ENCODE data around the gene ZBTB17.
"Not testable (repeated sequence)": the region's sequence is repeated elsewhere in the genome, so short reads cannot be mapped to it uniquely, and the experiment has no call there.

The ZBTB17 gene

DNA sequence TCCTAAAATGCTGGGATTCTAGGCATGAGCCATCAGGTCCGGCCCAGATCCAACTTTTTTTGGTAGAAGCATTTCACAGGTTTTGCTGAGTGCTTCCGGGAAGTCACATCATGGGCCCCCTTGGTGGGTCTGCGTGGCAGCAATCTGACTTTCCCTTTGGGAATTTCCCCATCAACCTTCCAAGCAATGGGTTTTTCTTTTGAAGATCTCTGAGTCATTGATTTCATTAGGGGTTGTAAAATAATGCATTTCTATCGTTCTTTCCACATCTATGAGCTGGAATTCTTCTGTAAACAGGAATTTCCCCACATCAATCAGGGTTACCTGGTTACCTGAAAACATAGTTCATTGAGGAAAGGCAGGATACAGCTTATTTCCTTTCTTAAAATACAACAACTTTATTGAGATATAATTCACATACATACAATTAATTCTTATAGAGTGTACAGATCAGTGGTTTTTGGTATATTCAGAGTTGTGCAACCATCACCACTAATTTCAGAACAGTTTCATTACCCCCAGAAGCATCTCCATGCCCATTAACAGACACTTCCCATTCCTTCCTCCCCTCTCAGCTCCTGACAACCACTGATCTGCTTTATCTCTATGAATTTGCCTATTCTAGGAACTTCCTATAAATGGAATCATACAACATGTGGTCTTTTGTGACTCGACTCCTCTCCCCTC lies 9.9 kb upstream of the ZBTB17 start:
- no peak for DNase-seq

- no peak for DNase-seq
Measured at GRCh38 chr1:15983275-15983674, 7.4 kb upstream of the ZBTB17 start.

- no peak for DNase-seq
Measured at GRCh38 chr1:15981679-15982078, 5.8 kb upstream of the ZBTB17 start.

DNA sequence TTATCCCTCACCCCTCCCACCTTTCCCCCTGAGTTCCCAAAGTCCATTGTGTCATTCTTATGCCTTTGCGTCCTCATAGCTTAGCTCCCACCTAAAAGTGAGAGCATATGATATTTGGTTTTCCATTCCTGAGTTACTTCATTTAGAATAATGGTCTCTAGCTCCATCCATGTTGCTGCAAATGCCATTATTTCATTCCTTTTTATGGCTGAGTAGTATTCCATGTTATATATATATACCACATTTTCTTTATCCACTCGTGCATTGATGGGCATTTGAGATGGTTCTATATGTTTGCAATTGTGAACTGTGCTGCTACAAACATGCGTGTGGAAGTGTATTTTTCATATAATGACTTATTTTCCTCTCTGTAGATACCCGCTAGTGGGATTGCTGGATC lies 2.0 kb upstream of the ZBTB17 start:
- not testable (repeated sequence) for DNase-seq

DNA sequence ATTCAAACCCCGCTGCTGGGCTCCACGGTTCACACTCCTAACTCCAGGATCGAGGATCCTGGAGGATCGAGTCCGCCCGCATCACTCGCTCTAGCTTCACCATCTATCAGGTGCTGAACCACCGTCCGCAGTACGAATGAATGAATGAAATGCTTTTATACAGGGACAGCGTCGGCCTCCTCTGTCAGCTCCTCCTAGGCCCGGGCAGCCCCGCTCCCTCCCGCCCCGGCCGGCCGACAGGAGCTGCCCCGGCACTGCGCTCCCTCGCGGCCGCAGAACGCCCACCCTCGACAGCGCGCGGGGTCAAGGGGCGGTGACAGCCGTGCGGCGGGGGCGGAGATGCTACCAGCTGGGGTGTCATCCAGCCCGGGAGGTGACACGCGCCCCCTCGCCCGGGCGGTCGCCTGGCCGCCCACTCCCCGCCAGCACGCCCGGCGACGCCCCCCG lies 520 bp downstream of the ZBTB17 start:
- no peak for DNase-seq

DNA sequence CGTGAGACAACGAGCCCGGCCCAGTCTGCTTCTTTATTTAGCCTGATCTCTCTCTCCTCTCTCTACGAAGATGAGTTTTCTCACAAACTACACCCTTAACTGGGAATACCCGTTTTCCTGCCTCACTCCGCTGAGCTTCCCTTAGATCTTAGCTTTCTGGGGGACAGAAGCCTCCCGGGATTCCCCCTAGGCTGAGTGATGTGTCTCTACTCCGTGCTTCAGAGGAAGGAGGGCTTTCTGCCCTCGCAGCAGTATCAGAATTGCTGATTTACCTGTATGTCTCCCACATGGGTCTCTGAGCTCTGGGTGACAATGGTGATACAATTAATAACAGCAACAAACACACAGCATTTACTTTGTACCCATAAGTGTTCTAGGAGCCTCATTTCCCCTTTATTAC lies 1.0 kb downstream of the ZBTB17 start:
- DNase-seq: no peak

DNA sequence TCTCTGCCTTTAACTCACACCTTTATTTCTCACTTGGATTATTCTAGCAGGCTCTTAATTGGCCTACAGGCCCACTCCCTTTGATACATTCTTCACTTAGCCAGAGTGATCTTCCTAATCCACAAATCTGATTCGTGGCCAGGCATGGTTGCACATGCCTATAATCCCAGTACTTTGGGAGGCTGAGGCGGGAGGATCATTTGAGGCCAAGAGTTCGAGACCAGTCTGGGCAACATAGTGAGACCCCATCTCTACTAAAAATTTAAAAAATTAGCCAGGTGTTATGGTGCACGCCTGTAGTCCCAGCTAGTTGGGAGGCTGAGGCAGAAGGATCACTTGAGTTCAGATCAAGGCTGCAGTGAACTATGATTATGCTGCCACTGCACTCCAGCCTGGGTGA lies 2.1 kb downstream of the ZBTB17 start:
- DNase-seq: no peak

DNA sequence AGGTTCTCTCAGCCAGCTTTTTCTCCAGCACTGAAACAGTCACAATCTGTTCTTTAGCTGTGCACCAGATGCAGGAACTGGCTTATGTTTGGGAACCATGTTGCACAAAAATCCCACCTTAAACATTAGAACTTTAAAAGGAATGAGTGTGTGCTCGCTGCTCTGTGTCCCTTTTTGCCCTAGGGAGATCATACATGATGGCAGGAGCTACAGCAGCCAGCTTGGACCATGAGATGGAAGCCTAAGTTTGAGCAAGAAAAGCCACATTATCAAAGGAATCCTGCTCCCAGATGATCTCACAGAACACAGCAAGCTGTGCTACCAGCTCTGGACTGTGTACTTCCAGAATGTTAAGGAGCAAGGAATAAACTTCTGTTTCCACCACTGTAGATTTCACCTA lies 3.5 kb downstream of the ZBTB17 start:
- DNase-seq: no peak

- DNase-seq: no peak
Measured at GRCh38 chr1:15970911-15971310, 5.0 kb downstream of the ZBTB17 start.

- no peak for DNase-seq
Measured at GRCh38 chr1:15969321-15969880, 6.5 kb downstream of the ZBTB17 start.

- no peak for DNase-seq
Measured at GRCh38 chr1:15968172-15968571, 7.7 kb downstream of the ZBTB17 start.

DNA sequence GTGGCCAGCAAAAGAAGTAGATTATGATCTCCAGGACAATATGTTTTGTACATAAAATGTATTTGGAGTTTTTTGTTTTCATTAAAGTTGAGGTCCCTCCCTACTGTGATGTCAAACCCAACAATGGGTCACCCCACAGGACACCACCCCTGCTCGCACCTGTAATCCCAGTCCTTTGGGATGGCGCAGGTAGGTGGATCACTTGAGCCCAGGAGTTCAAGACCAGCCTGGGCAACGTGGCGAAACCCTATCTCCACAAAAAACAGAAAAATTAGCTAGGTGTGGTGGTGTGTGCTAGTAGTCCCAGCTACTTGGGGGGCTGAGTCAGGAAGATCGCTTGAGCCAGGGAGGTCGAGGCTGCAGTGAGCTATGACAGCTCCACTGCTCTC lies 9.0 kb downstream of the ZBTB17 start:
- no peak for DNase-seq

DNA sequence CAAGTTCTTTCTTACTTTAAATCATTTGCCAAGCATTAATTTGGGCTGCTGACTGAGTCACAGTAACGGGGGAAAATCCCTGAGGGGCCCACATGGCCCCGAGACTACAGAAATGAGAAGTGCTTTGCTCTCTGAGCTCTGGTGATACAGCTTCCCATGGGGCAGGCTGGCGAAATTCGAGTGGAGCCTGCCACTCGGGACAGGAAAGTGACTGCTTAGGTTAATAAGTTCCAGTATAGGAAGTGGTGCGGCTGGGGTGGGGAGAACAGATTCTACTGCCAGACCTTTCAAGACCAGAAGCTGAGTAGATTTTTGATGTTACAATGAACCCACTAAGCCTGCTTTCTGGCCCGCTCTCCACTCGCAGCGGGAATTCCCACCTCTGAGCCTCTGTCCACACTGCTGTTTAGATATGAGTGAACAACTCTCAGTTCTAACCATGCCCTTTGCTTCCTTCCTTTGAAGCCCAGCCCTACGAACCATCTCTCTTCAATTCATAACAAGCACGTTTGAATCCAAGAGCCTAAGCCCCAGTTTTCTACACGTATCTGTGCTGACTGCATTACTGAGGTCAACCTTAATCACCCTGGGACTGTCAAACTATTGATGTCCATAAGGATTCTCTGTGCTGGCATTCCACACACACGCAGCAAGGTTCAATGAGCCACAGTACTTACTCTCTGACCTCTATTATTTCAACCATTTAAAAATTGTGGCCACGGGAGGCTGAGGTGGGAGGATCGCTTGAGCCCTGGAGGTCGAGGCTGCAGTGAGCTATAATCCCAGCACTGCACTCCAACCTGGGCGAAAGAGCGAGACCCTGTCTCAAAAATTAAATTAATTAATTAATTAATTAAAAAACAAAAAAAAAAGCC lies 9.6 kb downstream of the ZBTB17 start:
- no peak for DNase-seq

DNA sequence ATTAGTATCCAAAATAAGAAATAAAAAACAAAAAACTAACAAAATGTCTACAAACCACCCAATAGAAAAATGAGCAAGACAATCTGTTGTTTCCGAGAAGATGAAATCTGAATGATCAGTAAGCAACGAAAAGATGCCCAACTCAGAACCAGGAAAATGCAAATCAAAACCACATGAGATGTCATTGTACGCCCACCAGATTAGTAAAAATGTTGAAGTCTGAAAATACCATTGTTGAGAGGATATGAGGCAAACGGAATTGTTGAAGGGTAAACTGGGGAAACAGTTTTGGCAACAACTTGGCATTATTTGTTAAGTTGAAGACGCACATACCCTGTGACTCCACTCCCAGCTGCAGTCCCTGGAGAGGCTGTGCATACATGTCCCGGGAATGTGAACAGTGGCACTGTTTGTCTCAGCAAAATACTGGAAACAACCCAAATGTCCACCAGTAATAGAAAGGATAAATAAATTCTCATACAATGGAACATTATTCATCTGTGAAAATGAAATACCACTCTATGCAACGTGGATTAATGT lies 10.6 kb downstream of the ZBTB17 start:
- DNase-seq: no peak

DNA sequence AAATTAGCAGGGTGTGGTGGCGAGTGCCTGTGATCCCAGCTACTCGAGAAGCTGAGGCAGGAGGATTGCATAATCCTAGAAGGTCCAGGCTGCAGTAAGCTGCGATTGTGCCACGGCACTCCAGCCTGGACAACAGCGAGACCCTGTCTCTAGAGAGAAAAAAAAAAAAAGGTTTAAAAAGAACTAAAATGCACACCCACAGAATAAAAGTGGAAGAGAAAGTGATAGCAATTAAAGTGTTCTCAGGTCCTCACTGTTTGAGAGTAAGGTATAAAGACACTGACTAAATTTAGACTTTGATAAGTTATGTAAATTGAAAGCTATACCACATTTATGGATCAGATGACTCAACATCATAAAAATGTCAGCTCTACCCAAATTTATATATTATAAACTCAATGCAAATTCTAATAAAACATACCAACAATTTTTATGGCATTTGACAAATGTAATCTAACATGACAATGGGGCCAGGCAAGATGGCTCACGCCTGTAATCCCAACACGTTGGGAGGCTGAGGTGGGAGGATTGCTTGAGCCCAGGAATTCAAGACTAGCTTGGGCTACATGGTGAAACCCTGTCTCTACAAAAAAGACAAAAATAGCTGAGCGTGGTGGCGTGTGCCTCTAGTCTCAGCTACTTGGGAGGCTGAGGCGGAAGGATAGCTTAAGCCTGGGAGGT lies 11.8 kb downstream of the ZBTB17 start:
- DNase-seq: no peak

GRCh38 chr1:15963363-15963967 lies 12.4 kb downstream of the ZBTB17 start:
- DNase-seq: no peak

DNA sequence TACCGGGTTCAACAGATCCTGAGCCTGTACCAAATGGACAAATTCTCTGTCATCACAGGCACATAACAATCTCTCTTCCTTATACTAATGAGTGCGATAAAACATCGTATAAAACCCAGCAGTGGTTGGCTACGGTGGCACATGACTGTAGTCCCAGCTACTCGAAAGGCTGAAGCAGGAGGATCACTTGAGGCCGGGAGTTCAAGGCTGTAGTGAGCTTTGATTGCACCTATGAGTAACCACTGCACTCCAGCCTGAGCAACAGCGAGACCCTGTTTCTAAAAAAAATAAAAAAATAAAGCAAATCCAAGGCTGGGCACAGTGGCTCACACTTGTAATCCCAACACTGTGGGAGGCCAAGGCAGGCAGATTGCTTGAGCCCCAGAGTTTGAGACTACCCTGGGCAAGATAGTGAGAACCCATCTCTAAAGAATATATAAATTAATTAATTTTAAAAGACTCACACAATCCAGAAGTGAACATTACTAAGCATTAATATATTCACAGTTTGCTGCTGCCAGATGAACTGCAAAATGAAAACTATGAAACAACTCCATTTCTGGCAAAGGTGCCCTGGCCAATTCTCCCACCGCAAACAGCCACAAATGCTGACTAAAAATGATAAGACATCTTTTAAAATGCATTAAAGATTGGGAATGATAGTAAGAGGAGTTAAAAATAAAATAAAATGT lies 13.1 kb downstream of the ZBTB17 start:
- DNase-seq: no peak

GRCh38 chr1:15962176-15962575 lies 13.7 kb downstream of the ZBTB17 start:
- no peak for DNase-seq

DNA sequence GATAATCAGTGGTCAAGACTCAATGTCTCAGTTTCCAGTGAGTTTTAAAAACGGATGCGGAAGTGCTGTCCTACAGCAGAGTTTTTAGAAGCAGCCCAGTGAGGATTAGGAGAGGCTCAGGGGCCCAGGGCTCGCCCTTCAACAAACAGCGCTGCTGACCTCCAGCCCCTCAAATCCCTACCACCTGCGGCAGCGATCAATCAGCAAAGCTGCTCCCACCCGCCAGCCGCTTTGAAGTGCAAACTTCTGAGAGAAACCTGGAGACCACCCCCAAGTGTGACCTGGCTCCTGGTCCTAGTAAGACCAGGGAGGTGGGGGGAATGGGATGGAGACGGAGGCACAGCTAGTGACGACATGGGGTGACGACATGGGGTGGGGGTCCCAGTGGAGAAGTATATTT lies 14.4 kb downstream of the ZBTB17 start:
- no peak for DNase-seq

- DNase-seq: no peak
Measured at GRCh38 chr1:15960808-15961207, 15.1 kb downstream of the ZBTB17 start.

- DNase-seq: no peak
Measured at GRCh38 chr1:15959827-15960446, 16.0 kb downstream of the ZBTB17 start.

DNA sequence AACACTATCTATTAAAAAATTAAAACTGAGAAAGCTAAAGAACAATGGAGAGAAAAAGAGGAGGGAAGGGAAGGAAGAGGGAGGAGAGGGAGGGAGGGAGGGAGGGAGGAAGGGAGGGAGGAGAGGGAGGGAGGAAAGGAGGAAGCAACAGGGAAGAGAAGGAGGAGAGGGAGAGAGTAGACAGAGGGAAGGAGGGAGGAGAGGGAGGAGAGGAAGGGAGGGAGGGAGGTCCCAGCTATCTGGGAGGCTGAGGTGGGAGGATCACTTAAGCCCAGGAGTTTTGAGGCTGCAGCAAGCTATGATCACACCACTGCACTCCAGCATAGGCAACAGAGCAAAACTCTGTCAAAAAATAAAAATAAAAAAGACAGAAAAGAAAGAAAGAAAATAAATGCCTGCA lies 16.5 kb downstream of the ZBTB17 start:
- no peak for DNase-seq
